ELR (cell line): ENCODE measurements around the gene ZP3.
"Not testable (repeated sequence)": the region's sequence is repeated elsewhere in the genome, so short reads cannot be mapped to it uniquely, and the experiment has no call there.

ENCODE experiments used
- DNase-seq: peaks from one replicate; pipeline ENCODE4 v3.0.0-alpha.2; 2015; ENCODE audit warnings: low read depth

ZP3 gene

GRCh38 chr7:76405738-76406137, 19.0 kb upstream of the ZP3 start:
- no peak for DNase-seq

- DNase-seq = no peak
Measured at GRCh38 chr7:76407718-76408117, 17.0 kb upstream of the ZP3 start.

GRCh38 chr7:76408121-76408560, 16.6 kb upstream of the ZP3 start:
- no peak for DNase-seq

GRCh38 chr7:76409537-76409936, 15.2 kb upstream of the ZP3 start, which contains the start of gene SSC4D:
SSC4D (minus strand) TSS chr7:76409697; CDS start chr7:76404439, 5,258 bp downstream.
- DNase-seq = no peak

GRCh38 chr7:76411626-76412025, 13.1 kb upstream of the ZP3 start:
- DNase-seq = no peak

DNA sequence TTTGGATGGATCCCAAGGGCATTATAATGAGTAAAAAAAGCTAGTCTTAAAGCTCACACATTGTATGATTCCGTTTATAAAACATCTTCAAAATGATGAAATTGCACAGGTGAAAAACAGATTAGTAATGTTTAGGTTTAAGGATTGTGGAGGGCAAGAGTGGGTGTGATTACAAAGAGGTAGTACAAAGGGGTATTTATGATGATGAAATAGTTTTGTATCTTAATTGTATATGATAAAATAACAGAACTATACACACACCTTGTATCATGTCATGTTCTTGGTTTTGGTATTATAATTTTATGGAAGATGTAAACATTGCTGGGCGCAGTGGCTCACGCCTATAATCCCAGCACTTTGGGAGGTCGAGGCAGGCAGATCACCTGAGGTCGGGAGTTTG, 12.5 kb upstream of the ZP3 start:
- no peak for DNase-seq

DNA sequence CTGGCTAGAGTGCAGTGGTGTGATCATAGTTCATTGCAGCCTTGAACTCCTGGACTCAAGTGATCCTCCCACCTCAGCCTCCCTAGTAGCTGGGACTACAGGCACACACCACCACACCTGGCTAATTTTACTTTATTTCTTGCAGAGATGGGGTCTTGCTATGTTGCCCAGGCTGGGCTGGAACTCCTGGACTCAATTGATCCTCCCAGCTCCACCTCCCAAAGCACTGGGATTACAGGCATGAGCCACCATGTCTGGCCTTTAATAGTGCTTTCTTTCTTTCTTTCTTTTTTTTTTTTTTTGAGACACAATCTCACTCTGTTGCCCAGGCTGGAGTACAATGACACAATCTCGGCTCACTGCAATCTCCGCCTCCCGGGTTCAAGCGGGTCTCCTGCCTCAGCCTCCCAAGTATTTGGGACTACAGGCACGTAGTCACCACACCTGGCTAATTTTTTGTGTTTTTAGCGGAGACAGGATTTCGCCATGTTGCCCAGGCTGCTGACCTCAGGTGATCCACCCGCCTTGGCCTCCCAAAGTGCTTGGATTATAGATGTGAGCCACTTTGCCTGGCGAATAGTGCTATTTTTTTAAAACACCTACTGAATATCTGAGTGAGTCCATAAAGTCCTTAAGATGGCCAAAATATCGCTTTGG, 7.0 kb upstream of the ZP3 start:
- not testable (repeated sequence) for DNase-seq

- DNase-seq = peak; percentile 97
Measured at GRCh38 chr7:76421097-76421496, 3.7 kb upstream of the ZP3 start.

- DNase-seq = no peak
Measured at GRCh38 chr7:76423666-76424412, 911 bp upstream of the ZP3 start.

DNA sequence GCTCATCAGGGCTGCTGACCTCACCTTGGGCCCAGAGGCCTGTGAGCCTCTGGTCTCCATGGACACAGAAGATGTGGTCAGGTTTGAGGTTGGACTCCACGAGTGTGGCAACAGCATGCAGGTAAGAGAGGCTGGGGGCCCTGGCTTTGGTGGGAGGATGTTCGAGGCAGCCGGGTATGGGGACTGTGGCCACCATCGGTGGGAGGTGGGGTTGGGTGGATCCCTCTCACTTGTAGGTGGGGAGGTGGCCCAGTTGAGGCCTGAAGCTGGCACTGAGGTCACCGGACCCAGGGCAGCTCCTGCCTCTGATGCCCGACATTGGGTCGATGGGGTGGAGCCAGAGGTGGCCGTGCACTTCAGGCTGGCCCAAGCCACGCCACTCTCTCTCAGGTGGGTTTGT, 406 bp downstream of the ZP3 start:
- DNase-seq = no peak

DNA sequence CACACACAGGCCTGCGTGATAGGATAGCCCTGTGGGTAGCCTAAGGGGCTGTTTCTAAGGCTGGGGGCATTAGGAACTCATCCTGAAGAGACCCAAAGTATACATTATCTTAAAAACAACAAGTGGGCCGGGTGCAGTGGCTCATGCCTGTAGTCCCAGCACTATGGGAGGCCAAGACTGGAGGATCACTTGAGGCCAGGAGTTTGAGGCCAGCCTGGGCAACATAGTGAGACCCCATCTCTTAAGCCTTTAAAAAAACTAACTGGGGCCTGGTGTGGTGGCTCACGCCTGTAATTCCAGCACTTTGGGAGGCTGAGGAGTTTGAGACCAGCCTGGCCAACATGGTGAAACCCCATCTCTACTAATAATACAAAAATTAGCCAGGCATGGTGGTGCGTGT, 808 bp downstream of the ZP3 start:
- DNase-seq = not testable (repeated sequence)

DNA sequence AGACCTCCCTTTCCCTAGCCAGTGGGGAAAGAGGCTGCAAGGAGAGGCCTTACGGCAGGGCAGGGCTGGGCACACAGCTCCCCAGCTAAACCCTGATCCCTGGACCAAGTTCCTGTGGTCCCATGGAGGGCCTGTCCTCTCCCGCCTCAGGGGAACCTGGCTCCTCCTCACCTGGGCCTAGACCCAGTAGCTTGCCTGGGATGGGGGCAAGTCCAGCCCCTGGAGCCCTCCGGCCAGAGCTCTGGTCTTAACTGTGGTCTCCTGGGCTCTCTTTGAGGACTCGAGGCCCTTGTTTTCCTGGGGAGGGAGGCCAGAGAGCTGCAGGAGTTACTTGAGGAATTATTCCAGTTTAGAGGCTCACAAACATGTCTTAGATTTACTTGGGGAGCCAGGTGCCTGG, 1.5 kb downstream of the ZP3 start:
- no peak for DNase-seq

GRCh38 chr7:76427635-76428034, 2.9 kb downstream of the ZP3 start:
- DNase-seq = no peak

- DNase-seq = no peak
Measured at GRCh38 chr7:76428149-76428823, 3.5 kb downstream of the ZP3 start.

DNA sequence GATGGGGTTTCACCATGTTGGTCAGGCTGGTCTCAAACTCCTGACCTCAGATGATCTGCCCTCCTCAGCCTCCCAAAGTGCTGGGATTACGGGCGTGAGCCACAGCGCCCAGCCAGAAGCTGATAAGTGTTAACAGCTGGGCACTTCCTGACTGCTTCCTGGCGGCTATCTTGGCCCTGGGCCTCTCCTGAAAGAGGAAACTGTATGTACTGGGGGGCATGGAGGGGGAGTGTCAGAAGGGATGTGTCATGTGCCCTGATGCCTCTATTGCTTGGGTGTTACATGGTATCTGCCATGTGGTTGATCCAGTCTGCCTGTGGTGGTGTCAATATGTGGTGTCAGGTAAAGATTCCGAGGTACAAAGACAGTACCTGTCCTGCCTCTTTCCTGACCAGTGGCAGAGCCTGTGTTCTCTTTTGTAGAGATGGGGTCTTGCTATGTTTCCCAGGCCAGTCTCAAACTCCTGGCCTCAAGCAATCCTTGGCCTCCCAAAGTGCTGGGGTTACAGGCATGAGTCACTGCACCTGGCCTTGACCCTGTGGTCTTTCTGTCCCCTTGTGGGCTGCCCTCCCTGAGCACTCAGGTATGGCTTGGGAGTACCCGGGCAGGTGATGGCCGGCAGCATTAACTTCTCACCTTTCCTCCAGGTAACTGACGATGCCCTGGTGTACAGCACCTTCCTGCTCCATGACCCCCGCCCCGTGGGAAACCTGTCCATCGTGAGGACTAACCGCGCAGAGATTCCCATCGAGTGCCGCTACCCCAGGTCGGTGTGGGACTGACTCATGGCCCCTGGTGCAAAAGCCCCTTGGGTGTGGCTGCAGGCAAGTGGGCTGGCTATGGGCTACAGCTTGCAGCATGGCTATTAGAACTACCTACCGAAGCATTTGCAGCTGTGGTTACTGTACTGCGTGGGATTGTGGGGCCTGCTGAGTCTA, 4.4 kb downstream of the ZP3 start:
- DNase-seq = peak; percentile 39

DNA sequence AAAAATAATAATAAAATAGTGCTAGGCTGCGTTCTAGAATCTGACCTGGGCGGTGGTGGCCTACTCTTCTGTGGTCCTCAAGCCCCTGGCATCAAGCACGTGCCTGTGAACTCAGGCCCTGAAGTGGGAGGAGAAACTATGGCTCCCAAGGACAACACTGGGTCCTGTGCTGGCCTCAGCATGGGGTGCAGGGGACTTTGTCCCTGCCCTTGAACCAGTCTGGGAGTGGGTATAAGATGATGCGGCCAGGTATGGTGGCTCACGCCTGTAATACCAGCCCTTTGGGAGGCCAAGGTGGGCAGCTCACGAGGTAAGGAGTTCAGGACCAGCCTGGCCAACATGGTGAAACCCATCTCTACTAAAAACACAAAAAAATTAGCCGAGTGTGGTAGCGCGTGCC, 5.5 kb downstream of the ZP3 start:
- no peak for DNase-seq

- no peak for DNase-seq
Measured at GRCh38 chr7:76430836-76431235, 6.1 kb downstream of the ZP3 start.

DNA sequence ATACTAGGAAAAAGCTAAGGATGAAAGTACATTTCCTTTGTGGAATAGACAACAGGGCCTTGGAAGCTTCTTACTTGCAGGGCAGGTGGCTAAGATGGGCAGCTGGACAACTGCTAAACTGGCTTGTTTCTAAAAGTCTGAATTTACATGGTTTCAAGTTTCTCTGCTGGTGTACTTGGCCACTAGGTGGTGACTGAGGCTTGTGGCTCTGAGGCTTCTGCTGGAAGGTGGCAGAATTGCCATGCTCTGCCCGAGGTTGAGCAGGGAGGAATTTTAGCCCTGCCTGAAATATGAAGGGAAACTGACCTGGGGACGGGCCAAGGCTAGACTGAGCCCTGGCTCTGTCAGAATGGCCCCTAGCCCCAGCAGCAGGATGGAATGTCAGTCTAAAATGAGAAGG, 13.1 kb downstream of the ZP3 start:
- peak; percentile 83 for DNase-seq

DNA sequence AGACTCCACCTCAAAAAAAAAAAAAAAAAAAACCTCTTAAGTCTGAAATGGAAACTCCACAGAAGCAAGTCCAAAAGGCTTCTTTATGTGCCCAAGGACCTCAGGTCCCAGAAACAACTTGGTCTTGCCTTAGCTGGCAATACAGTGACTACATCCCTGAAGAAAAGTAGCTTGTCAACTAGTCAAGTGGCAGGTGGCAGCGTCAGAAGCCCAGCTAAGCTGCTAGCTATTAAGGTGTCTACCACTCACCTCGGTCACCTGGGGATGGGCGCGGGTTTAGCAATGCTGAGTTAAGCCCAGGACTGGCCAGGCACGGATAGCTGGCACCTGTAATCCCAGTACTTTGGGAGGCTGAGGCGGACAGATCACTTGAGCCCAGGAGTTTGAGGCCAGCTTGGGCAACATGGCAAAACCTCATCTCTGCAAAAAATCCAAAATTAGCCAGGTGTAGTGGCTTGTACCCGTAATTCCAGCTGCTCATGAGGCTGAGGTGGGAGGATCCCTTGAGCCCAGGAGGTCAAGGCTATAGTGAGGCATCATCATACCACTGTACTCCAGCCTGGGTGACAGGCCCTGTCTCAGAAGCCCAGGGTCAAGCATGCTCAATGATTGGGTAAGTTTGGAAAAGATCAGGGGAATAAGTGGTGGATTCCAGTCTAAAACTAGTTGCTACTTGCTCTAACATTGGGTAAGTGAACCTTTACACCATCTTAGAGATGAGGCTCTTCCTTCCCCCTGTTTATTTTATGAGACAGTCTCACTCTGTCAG, 14.6 kb downstream of the ZP3 start:
- not testable (repeated sequence) for DNase-seq

DNA sequence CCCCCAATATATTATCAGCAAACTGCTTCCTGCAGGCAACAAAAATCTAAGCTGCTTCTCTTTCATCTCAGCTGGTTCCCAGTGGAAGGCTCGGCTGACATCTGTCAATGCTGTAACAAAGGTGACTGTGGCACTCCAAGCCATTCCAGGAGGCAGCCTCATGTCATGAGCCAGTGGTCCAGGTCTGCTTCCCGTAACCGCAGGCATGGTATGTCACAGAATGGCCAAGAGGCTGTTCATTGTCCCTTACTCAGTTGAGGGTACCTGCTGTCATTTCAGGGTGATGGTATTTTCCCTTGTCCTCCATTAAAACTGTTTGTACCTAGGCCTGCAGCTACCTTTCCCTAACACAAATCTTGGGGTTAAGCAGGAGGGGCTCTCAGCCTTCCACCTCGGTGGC, 15.7 kb downstream of the ZP3 start:
- not testable (repeated sequence) for DNase-seq

DNA sequence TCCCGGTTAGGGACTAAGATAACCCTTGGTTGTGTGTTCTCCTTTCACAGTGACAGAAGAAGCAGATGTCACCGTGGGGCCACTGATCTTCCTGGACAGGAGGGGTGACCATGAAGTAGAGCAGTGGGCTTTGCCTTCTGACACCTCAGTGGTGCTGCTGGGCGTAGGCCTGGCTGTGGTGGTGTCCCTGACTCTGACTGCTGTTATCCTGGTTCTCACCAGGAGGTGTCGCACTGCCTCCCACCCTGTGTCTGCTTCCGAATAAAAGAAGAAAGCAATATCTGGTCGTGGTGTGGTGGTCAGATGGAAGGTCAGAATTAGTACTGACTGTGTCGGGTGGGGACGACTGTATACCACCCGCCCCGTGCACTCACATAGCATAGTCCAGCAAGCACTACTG, 17.0 kb downstream of the ZP3 start:
- DNase-seq = not testable (repeated sequence)
